HCT116 (cell line): Measurements from ENCODE around the gene KCNE4. TPM values are rescaled to one million over a fixed set of nuclear protein-coding genes. Genes with fewer than 3 reads are reported as not detected.

Experiments used
- ATAC-seq: fragments of 200-7000 bp; cut with Tn5 transposase; 2 replicates; pipeline ENCODE4 v1.9.1; 2020; ENCODE audit warnings: mild to moderate bottlenecking, moderate library complexity
- BruUV-seq: library from RNA; stranded (reverse); fragments of 400-500 nt; replicated peaks from 2 replicates; lab custom pipeline; 2021; lab: Mats Ljungman, UMichigan
- CTCF ChIA-PET: fragments of 300-600 bp; sonication (Branson Sonifier 250); formaldehyde crosslinking; loops from one replicate; lab custom pipeline; 2021; ENCODE audit warnings: antibody characterized with exemption; lab: Charles Lee
- POLR2A ChIA-PET: fragments of 300-600, 350-600 bp; sonication (Branson Sonifier 250); formaldehyde crosslinking; loops from one replicate; lab custom pipeline; 2021; ENCODE audit warnings: antibody characterized with exemption; lab: Charles Lee
- RAD21 ChIA-PET, 2 experiments: fragments of 300-600 bp; sonication (Branson Sonifier 250); formaldehyde crosslinking; loops; one replicate each; lab custom pipeline; 2023; ENCODE audit warnings: low total read pairs in 2 of 2; ENCODE audit not compliant: uncharacterized antibody in 2 of 2, unreplicated experiment in 2 of 2, low non-redundant PET in 1 of 2; lab: Charles Lee
- DNase-seq: peaks from one replicate; pipeline ENCODE4 v3.0.0-alpha.2; 2010; ENCODE audit warnings: low read depth, low spot score
- H2AFZ ChIP-seq: fragments of 200-600 bp; shearing (Covaris generic), sonication (generic); 2 replicates; pipeline ENCODE4 v1.6.1; 2017; ENCODE audit warnings: low read depth, mixed run types, mixed read lengths, antibody characterized with exemption, low read length; ENCODE audit not compliant: poor library complexity, severe bottlenecking
- H3K27ac ChIP-seq: 2 replicates; pipeline ENCODE4 v1.5.1; 2012; ENCODE audit warnings: low read depth, low read length
- H3K27me3 ChIP-seq: fragments of 200-600 bp; sonication (generic); 2 replicates; pipeline ENCODE4 v1.6.1; 2016; ENCODE audit warnings: mixed run types, low read length, mixed read lengths; ENCODE audit not compliant: insufficient read depth
- H3K36me3 ChIP-seq, 2 experiments: fragments of 200-500 bp in 1 of 2; fragments of 200-600 bp in 1 of 2; sonication (Bioruptor generic) in 1 of 2; sonication (generic) in 1 of 2; 2 replicates each; pipeline versions ENCODE4 v1.5.1 to v1.6.1; 2014 to 2016; ENCODE audit warnings: low read length in 2 of 2, inconsistent platforms in 1 of 2, mixed read lengths in 1 of 2, mixed run types in 1 of 2; ENCODE audit not compliant: insufficient read depth in 2 of 2, control insufficient read depth in 1 of 2
- H3K4me1 ChIP-seq, 2 experiments: fragments of 200-600 bp in 1 of 2; sonication (generic) in 1 of 2; 2 replicates each; pipeline versions ENCODE4 v1.5.1 to v1.6.1; 2012 to 2017; ENCODE audit warnings: low read length in 2 of 2, inconsistent platforms in 1 of 2, mild to moderate bottlenecking in 1 of 2, mixed read lengths in 1 of 2, mixed run types in 1 of 2, moderate library complexity in 1 of 2; ENCODE audit not compliant: insufficient read depth in 2 of 2, control insufficient read depth in 1 of 2
- H3K4me2 ChIP-seq: fragments of 200-600 bp; sonication (generic); 2 replicates; pipeline ENCODE4 v1.6.1; 2017; ENCODE audit warnings: mixed run types, low read length, mixed read lengths
- H3K4me3 ChIP-seq, 2 experiments: fragments of 200-600 bp in 1 of 2; sonication (generic) in 1 of 2; replicated peaks in 1 of 2; 2 replicates each; pipeline ENCODE4 v1.5.1; 2011 to 2016; ENCODE audit warnings: low read length in 2 of 2, control low read depth in 1 of 2, low read depth in 1 of 2, mild to moderate bottlenecking in 1 of 2, mixed read lengths in 1 of 2, mixed run types in 1 of 2
- H3K79me2 ChIP-seq: fragments of 200-600 bp; sonication (generic); 2 replicates; pipeline ENCODE4 v1.6.1; 2017; ENCODE audit warnings: mild to moderate bottlenecking, mixed run types, low read length, moderate library complexity, mixed read lengths; ENCODE audit not compliant: insufficient read depth
- H3K9ac ChIP-seq: fragments of 200-600 bp; sonication (generic); 2 replicates; pipeline ENCODE4 v1.6.1; 2016; ENCODE audit warnings: low read length, mixed read lengths
- H3K9me2 ChIP-seq: fragments of 200-600 bp; sonication (generic), shearing (Covaris generic); 2 replicates; pipeline ENCODE4 v1.6.1; 2017; ENCODE audit warnings: mixed run types, mild to moderate bottlenecking, moderate library complexity; ENCODE audit not compliant: insufficient read depth
- H3K9me3 ChIP-seq, 2 experiments: fragments of 200-500 bp in 1 of 2; fragments of 200-600 bp in 1 of 2; sonication (Bioruptor generic) in 1 of 2; sonication (generic) in 1 of 2; 2 replicates each; pipeline ENCODE4 v1.6.1; 2014 to 2017; ENCODE audit warnings: low read length in 2 of 2, mixed read lengths in 2 of 2, inconsistent platforms in 1 of 2, low read depth in 1 of 2, mild to moderate bottlenecking in 1 of 2, mixed run types in 1 of 2, moderate library complexity in 1 of 2; ENCODE audit not compliant: control insufficient read depth in 1 of 2, insufficient read depth in 1 of 2
- H4K20me1 ChIP-seq: fragments of 200-600 bp; sonication (generic), shearing (Covaris generic); 2 replicates; pipeline ENCODE4 v1.6.1; 2017; ENCODE audit warnings: mixed run types, mild to moderate bottlenecking, moderate library complexity; ENCODE audit not compliant: insufficient read depth
- CBX3 ChIP-seq: IDR thresholded peaks from 2 replicates; pipeline ENCODE4 v1.6.1; 2012; ENCODE audit warnings: low read depth
- CEBPB ChIP-seq: IDR thresholded peaks from 2 replicates; pipeline ENCODE4 v1.6.1; 2012; ENCODE audit warnings: low read depth
- ELF1 ChIP-seq: IDR thresholded peaks from 2 replicates; pipeline ENCODE4 v1.6.1; 2012; ENCODE audit warnings: low read depth, borderline replicate concordance
- EZH2 ChIP-seq: fragments of 200-600 bp; sonication (generic); IDR thresholded peaks from 2 replicates; pipeline ENCODE4 v1.6.1; 2017; ENCODE audit warnings: antibody characterized with exemption, mixed run types
- EZH2phosphoT487 ChIP-seq: fragments of 200-600 bp; IDR thresholded peaks from 2 replicates; pipeline ENCODE4 v1.6.1; 2018; ENCODE audit warnings: antibody characterized with exemption, borderline replicate concordance
- FOSL1 ChIP-seq: IDR thresholded peaks from 2 replicates; pipeline ENCODE4 v1.6.1; 2012; ENCODE audit warnings: low read depth
- RAD21 ChIP-seq: IDR thresholded peaks from 2 replicates; pipeline ENCODE4 v1.6.1; 2012; ENCODE audit warnings: low read depth, mild to moderate bottlenecking
- SIN3A ChIP-seq: IDR thresholded peaks from 2 replicates; pipeline ENCODE4 v1.6.1; 2012; ENCODE audit warnings: low read depth
- ZNF274 ChIP-seq: fragments of 200-500 bp; sonication (Bioruptor generic); IDR thresholded peaks from 2 replicates; pipeline ENCODE4 v1.6.1; 2014; ENCODE audit warnings: mild to moderate bottlenecking, low read depth, low read length, inconsistent platforms
- intact Hi-C: fragments of 100-400 bp; cut with micrococcal nuclease; formaldehyde crosslinking; loops from 2 replicates; pipeline ENCODE4 v1.10.0; 2022
- total RNA-seq: library from RNA; stranded (reverse); gene quantifications from one replicate; pipeline ENCODE4 v1.2.1, GENCODE V29; 2021; ENCODE audit not compliant: unreplicated experiment
- TF ChIP-seq, protein P1 (sequence below): IDR thresholded peaks from 2 replicates; pipeline ENCODE4 v1.6.1; 2012; ENCODE audit warnings: low read depth

The KCNE4 gene
- total RNA-seq, 1 experiment from 2014 or later = not detected

- ChIA-PET RAD21 (no interaction called here), POLR2A (no interaction called here), CTCF (no interaction called here)
- intact Hi-C loops = no loop called here
- Histone ChIP-seq H4K20me1 (no peaks in the 10 kb centered on the region), H3K9me2 (no peaks in the 10 kb centered on the region; the same call in 1 of the 2 replicates), H3K36me3 (no peaks in the 10 kb centered on the region), H3K4me3 (no peak overlapping the region), H3K9me3 (no peaks in the 10 kb centered on the region), H3K4me1 (peaks cover 0 to 5% of the 10 kb centered on the region in 2 experiments; a peak in 1 of 4 replicates), H3K9ac (no peak overlapping the region), H2AFZ (no peak overlapping the region), H3K27ac (no peak overlapping the region), H3K4me2 (no peak overlapping the region), H3K27me3 (no peaks in the 10 kb centered on the region), H3K79me2 (no peaks in the 10 kb centered on the region)
- no TSS peak for BruUV-seq
- no peak for ATAC-seq
- DNase-seq = no peak
- TF ChIP-seq FOSL1 = no peak
- no peak for TF ChIP-seq CEBPB
- TF ChIP-seq RAD21 = no peak
- no peak for TF ChIP-seq ZNF274
- TF ChIP-seq SIN3A = no peak
- TF ChIP-seq CBX3 = no peak
- TF ChIP-seq EZH2 = no peak
- TF ChIP-seq EZH2phosphoT487 = no peak
- TF ChIP-seq ELF1 = no peak
- TF ChIP-seq, protein P1, sequence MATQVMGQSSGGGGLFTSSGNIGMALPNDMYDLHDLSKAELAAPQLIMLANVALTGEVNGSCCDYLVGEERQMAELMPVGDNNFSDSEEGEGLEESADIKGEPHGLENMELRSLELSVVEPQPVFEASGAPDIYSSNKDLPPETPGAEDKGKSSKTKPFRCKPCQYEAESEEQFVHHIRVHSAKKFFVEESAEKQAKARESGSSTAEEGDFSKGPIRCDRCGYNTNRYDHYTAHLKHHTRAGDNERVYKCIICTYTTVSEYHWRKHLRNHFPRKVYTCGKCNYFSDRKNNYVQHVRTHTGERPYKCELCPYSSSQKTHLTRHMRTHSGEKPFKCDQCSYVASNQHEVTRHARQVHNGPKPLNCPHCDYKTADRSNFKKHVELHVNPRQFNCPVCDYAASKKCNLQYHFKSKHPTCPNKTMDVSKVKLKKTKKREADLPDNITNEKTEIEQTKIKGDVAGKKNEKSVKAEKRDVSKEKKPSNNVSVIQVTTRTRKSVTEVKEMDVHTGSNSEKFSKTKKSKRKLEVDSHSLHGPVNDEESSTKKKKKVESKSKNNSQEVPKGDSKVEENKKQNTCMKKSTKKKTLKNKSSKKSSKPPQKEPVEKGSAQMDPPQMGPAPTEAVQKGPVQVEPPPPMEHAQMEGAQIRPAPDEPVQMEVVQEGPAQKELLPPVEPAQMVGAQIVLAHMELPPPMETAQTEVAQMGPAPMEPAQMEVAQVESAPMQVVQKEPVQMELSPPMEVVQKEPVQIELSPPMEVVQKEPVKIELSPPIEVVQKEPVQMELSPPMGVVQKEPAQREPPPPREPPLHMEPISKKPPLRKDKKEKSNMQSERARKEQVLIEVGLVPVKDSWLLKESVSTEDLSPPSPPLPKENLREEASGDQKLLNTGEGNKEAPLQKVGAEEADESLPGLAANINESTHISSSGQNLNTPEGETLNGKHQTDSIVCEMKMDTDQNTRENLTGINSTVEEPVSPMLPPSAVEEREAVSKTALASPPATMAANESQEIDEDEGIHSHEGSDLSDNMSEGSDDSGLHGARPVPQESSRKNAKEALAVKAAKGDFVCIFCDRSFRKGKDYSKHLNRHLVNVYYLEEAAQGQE = no peak
Observed at GRCh38 chr2:223072826-223073225, 20.8 kb downstream of the KCNE4 start.
